ENCODE data around the gene SLC27A2.

SLC27A2 gene

DNA sequence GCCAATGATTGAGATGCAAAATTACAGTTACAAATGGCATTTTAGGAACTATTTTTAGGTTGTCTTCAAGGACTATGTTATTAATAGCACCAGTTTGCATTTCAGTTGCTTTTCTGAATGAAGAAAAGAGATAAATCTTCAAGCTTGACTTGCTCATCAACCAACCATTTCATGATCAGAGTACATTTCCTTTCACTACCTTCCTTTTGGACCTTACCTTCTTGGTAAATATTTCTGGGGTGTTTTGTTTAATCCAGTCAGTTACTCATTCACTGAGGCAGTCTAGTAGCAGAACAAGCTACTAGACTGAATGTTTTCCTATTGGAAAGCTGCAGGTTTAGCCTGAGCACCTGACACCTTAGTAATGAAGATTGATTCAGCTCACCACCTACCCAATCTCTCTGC is 8.2 kb downstream of the SLC27A2 start:
- H3K36me3 ChIP-seq (ENCODE audit: control insufficient read depth, insufficient read depth, low read length) = no peaks in the 10 kb centered on the region
- H3K4me1 ChIP-seq (ENCODE audit: control insufficient read depth, insufficient read depth, low read length, poor library complexity, severe bottlenecking) = no peaks in the 10 kb centered on the region
- no peak overlapping the region for H3K27ac ChIP-seq (ENCODE audit: low read depth, low read length, severe bottlenecking)
- H3K4me3 ChIP-seq (ENCODE audit: extremely low read depth, insufficient read depth, low read length, poor library complexity, severe bottlenecking) = no peak overlapping the region
- H3K9me3 ChIP-seq (ENCODE audit: control insufficient read depth, low read length) = no peaks in the 10 kb centered on the region

DNA sequence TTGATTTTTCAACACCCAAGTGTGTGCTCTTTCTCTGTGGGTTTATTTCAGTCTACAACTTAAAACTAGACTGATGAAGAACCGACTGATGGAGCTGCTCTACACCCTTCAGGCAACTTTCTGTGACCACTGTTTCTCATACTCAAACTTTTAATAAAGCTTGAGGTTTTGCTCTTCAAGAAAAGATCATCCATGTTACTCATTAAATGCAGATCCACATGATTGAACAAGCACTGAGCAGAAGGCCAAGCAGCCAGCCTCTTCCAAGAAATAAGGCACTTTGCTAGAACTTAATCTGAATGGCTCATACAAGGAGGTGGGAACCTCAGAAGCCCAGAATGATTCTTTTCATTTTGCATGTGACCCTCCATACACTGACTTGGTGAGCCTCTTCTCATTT is 8.7 kb downstream of the SLC27A2 start:
- no peaks in the 10 kb centered on the region for H3K36me3 ChIP-seq (ENCODE audit: control insufficient read depth, insufficient read depth, low read length)

DNA sequence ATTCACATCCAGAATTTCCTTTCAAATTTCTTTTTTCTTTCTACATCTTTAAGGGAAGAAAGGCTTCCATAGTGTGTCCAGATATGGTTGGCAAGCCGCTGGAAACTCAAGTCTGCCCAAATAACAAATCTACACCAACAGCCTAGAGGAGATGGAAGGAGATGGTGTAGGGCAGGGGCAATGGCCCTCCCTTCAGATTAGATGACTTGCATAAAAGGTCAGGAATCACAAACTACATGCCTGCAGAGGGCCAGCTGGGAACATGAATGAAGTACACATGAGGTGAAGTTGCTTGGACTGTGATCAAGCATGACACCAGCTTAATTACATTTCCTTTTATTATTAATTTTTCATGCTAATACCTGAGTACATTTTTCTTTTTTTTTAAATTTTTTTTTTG is 10.2 kb downstream of the SLC27A2 start:
- Histone ChIP-seq H3K9me3 (ENCODE audit: control insufficient read depth, low read length) (no peaks in the 10 kb centered on the region), H3K27ac (ENCODE audit: low read depth, low read length, severe bottlenecking) (no peak overlapping the region), H3K4me1 (ENCODE audit: control insufficient read depth, insufficient read depth, low read length, poor library complexity, severe bottlenecking) (no peaks in the 10 kb centered on the region), H3K36me3 (ENCODE audit: control insufficient read depth, insufficient read depth, low read length) (no peaks in the 10 kb centered on the region), H3K4me3 (ENCODE audit: extremely low read depth, insufficient read depth, low read length, poor library complexity, severe bottlenecking) (no peak overlapping the region)
- no CpG with 5 or more reads among the region's 1 CpG for WGBS, 2 experiments (ENCODE audit: insufficient coverage in 2 of 2)

More for the DNA sequence above, 8.7 kb downstream of the SLC27A2 start:
- no peaks in the 10 kb centered on the region for H3K9me3 ChIP-seq (ENCODE audit: control insufficient read depth, low read length)
- no peak overlapping the region for H3K27ac ChIP-seq (ENCODE audit: low read depth, low read length, severe bottlenecking)
- no peaks in the 10 kb centered on the region for H3K4me1 ChIP-seq (ENCODE audit: control insufficient read depth, insufficient read depth, low read length, poor library complexity, severe bottlenecking)
- H3K4me3 ChIP-seq (ENCODE audit: extremely low read depth, insufficient read depth, low read length, poor library complexity, severe bottlenecking) = no peak overlapping the region
- 50 to 83% methylated on average over 1 of the region's 1 CpG for WGBS, 2 experiments (ENCODE audit: insufficient coverage in 2 of 2)

DNA sequence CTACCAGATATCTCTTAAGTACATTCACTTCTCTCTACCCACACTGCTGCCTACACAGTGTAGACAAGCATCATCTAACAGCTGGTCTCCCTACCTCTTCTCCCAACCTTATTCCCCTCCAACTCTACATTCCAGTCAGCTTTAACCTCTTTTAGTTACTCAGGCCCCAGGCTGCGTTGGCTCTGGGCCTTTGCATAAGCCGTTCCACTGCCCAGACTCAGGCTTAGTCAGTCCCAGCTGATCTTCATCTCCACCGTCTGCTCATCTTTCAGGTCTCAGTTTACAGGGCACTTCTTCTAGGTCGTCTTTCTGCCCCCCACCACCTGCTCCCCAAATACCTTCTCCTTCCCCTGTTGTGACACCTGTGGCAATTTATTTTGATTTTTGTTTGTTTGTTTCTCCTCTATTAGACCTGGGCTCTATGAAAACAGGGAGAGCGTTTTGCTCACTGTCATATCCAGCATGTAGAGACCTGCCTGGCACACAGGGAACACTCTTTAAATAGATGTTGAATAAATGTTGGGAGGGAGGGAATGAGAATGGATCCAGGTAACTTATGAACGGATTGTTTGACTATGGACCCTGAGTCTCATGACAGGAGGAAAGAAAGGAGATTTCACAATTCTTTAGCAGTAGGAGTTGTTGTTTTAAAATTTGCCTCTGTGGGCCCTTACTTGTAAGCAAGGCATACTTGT is 11.1 kb downstream of the SLC27A2 start:
- no peaks in the 10 kb centered on the region for H3K36me3 ChIP-seq (ENCODE audit: control insufficient read depth, insufficient read depth, low read length)
- no peak overlapping the region for H3K27ac ChIP-seq (ENCODE audit: low read depth, low read length, severe bottlenecking)
- H3K4me3 ChIP-seq (ENCODE audit: extremely low read depth, insufficient read depth, low read length, poor library complexity, severe bottlenecking) = no peak overlapping the region
- WGBS, 2 experiments (ENCODE audit: insufficient coverage in 2 of 2) = 90 to 91% methylated on average over 5 of the region's 6 CpGs
- no peaks in the 10 kb centered on the region for H3K9me3 ChIP-seq (ENCODE audit: control insufficient read depth, low read length)
- no peaks in the 10 kb centered on the region for H3K4me1 ChIP-seq (ENCODE audit: control insufficient read depth, insufficient read depth, low read length, poor library complexity, severe bottlenecking)

DNA sequence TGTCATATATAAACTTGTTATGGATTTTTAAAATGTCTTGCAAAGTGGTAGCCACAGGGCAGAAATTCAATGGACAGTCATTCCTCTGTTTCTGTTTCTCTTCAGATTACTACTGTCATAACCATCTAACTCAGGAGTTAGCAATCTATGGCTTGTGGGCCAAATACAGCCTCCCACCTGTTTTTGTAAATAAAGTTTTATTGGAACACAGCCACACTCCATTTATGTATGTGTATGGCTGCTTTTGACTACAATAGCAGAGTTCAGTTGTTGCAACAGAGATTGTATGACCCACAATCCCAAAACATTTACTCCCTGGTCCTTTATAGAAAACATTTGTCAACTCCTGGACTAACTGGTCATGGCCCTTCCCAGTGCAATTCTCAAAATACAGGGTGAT is 20.0 kb downstream of the SLC27A2 start:
- H3K36me3 ChIP-seq (ENCODE audit: control insufficient read depth, insufficient read depth, low read length) = no peaks in the 10 kb centered on the region
- no peak overlapping the region for H3K4me3 ChIP-seq (ENCODE audit: extremely low read depth, insufficient read depth, low read length, poor library complexity, severe bottlenecking)
- H3K4me1 ChIP-seq (ENCODE audit: control insufficient read depth, insufficient read depth, low read length, poor library complexity, severe bottlenecking) = no peaks in the 10 kb centered on the region
- no peaks in the 10 kb centered on the region for H3K9me3 ChIP-seq (ENCODE audit: control insufficient read depth, low read length)
- no peak overlapping the region for H3K27ac ChIP-seq (ENCODE audit: low read depth, low read length, severe bottlenecking)

DNA sequence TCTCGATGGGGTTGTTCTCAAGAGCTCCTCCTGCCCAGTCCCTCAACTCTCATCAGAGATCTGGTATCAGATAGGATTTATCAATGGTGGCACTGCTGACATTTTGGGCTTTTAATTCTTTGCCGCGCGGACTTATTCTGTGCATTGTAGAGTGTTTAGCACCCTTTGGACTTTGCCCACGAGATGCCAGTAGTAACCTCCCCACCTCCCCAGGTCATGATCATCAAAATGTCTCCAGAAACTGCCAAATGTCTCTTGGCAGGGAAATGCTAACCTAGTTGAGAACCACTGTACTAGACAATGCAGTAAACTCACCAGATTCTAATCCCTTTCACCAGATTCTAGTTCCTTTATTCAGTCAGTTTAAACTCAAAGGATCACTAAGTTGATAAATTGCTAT is 24.0 kb downstream of the SLC27A2 start:
- Histone ChIP-seq H3K36me3 (ENCODE audit: control insufficient read depth, insufficient read depth, low read length) (no peaks in the 10 kb centered on the region), H3K27ac (ENCODE audit: low read depth, low read length, severe bottlenecking) (no peak overlapping the region), H3K9me3 (ENCODE audit: control insufficient read depth, low read length) (no peaks in the 10 kb centered on the region), H3K4me3 (ENCODE audit: extremely low read depth, insufficient read depth, low read length, poor library complexity, severe bottlenecking) (no peak overlapping the region), H3K4me1 (ENCODE audit: control insufficient read depth, insufficient read depth, low read length, poor library complexity, severe bottlenecking) (no peaks in the 10 kb centered on the region)
- WGBS, 2 experiments (ENCODE audit: insufficient coverage in 2 of 2) = 83 to 90% methylated on average over 2 of the region's 5 CpGs

DNA sequence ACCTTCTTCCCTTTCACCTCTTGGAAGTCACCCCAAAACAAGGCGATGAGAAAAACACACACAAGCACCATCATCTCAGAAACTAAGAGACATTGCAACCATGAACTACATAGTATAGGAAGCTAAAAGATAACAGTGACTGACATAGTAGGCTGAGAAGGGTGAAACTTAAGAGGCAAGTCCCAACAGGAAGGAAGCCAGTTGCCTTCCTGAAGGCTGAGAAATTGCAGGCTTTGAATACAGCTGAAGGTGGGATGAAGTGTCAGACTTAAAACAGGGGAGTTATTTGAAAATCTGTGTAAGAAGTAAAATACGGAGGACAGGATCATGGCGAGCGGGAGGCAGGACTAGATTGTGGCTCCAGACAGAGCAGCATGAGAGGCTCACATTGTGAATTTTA is 27.8 kb downstream of the SLC27A2 start:
- H3K27ac ChIP-seq (ENCODE audit: low read depth, low read length, severe bottlenecking) = no peak overlapping the region
- no peaks in the 10 kb centered on the region for H3K4me1 ChIP-seq (ENCODE audit: control insufficient read depth, insufficient read depth, low read length, poor library complexity, severe bottlenecking)
- H3K4me3 ChIP-seq (ENCODE audit: extremely low read depth, insufficient read depth, low read length, poor library complexity, severe bottlenecking) = no peak overlapping the region
- 88 to 100% methylated on average over 1 to 3 of the region's 4 CpGs for WGBS, 2 experiments (ENCODE audit: insufficient coverage in 2 of 2)
- no peaks in the 10 kb centered on the region for H3K9me3 ChIP-seq (ENCODE audit: control insufficient read depth, low read length)
- H3K36me3 ChIP-seq (ENCODE audit: control insufficient read depth, insufficient read depth, low read length) = no peaks in the 10 kb centered on the region

DNA sequence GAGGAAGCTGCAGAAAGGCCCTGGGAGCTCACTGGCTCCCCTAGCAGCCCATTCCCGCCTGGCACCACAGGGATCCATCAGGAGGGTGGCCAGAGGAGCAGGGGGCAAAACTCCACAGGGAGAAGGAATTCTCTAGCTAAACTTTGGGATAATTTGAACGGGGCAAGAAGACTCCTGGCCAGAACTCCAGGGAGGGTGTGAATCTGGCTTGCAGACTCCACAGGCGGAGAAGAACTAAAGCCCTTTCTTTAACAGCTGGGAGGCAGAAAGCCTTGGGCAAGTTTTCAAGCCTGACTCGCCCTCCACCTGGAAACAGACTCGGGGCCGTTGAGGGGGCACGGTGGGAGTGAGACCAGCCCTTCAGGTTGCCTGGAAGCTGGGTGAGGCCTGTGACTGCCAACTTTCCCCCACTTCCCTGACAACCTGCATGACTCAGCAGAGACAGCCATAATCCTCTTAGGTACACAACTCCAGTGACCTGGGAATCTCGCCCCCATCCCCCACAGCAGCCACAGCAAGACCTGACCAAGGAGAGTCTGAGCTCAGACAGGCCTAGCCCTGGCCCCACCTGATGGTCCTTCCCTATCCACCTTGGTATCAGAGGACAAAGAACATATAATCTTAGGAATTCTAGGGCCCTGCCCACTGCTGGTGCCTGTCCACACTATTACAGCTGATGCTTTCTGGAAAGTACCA is 28.6 kb downstream of the SLC27A2 start:
- Histone ChIP-seq H3K9me3 (ENCODE audit: control insufficient read depth, low read length) (no peaks in the 10 kb centered on the region), H3K4me3 (ENCODE audit: extremely low read depth, insufficient read depth, low read length, poor library complexity, severe bottlenecking) (no peak overlapping the region), H3K27ac (ENCODE audit: low read depth, low read length, severe bottlenecking) (no peak overlapping the region), H3K4me1 (ENCODE audit: control insufficient read depth, insufficient read depth, low read length, poor library complexity, severe bottlenecking) (no peaks in the 10 kb centered on the region), H3K36me3 (ENCODE audit: control insufficient read depth, insufficient read depth, low read length) (no peaks in the 10 kb centered on the region)
- 87 to 88% methylated on average over 6 to 8 of the region's 8 CpGs for WGBS, 2 experiments (ENCODE audit: insufficient coverage in 2 of 2)

DNA sequence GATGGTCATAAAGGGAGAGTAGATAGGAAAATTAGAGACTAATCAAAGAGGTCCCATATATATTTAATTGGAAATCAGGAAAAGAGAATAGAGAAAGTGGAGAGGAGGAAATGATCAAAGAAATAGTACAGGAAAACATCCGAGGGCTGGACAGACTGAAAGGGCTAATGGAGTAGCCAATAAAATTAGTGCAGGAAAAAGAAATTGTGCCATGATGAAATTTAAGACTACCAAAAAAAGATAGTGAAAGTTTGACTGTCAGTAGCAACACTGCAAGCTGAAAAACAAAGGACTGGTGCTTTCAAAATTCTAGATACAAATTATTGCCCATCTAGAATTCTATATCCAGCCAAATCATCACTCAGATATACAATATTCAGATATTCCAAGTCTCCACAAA is 36.3 kb downstream of the SLC27A2 start:
- H3K27ac ChIP-seq (ENCODE audit: low read depth, low read length, severe bottlenecking) = no peak overlapping the region
- no peaks in the 10 kb centered on the region for H3K4me1 ChIP-seq (ENCODE audit: control insufficient read depth, insufficient read depth, low read length, poor library complexity, severe bottlenecking)
- H3K4me3 ChIP-seq (ENCODE audit: extremely low read depth, insufficient read depth, low read length, poor library complexity, severe bottlenecking) = no peak overlapping the region
- H3K9me3 ChIP-seq (ENCODE audit: control insufficient read depth, low read length) = no peaks in the 10 kb centered on the region
- no peaks in the 10 kb centered on the region for H3K36me3 ChIP-seq (ENCODE audit: control insufficient read depth, insufficient read depth, low read length)
- WGBS, 2 experiments (ENCODE audit: insufficient coverage in 2 of 2) = 80 to 92% methylated on average over 1 of the region's 1 CpG

DNA sequence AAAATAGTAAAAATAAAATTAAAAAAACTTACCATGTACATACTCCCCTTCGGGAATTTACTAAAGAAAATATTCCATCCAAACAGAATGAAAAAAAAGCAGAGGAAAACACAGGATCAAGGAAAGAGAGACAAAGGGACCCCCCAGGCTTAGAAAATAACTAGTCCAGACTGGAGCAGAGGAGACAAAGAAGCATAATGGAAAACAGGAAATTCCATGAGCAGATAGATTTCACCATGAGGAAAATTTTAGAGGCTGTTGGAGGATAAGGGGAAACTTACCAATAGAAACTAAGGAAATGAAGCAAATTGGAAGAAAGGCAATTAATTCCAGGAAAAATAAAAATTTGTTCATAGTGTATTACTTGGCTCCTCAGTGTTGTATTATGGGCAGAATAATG is 36.7 kb downstream of the SLC27A2 start:
- Histone ChIP-seq H3K27ac (ENCODE audit: low read depth, low read length, severe bottlenecking) (no peak overlapping the region), H3K4me3 (ENCODE audit: extremely low read depth, insufficient read depth, low read length, poor library complexity, severe bottlenecking) (no peak overlapping the region), H3K9me3 (ENCODE audit: control insufficient read depth, low read length) (no peaks in the 10 kb centered on the region), H3K4me1 (ENCODE audit: control insufficient read depth, insufficient read depth, low read length, poor library complexity, severe bottlenecking) (no peaks in the 10 kb centered on the region), H3K36me3 (ENCODE audit: control insufficient read depth, insufficient read depth, low read length) (no peaks in the 10 kb centered on the region)
- no CpG with 5 or more reads among the region's 1 CpG for WGBS, 2 experiments (ENCODE audit: insufficient coverage in 2 of 2)

DNA sequence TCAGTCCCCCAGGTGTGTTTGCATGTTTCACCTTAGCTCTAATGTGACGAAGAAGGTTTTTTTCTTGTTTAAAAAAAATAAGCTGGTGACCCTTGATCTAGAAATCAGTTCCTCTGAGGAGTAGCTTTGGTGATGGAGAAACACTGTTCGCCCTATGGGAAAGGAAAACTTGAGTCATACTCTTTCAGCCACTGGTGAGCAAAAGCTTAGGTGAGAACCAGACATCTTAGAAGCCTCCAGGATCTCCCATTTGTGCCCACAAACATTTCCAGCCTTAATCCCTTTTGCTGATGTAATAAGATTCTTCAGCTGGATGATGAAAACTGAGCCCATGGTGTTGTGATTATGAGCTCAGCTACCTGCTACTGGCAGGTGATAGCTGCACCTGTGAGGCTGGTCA is 37.8 kb downstream of the SLC27A2 start:
- Histone ChIP-seq H3K9me3 (ENCODE audit: control insufficient read depth, low read length) (no peaks in the 10 kb centered on the region), H3K4me3 (ENCODE audit: extremely low read depth, insufficient read depth, low read length, poor library complexity, severe bottlenecking) (no peak overlapping the region), H3K4me1 (ENCODE audit: control insufficient read depth, insufficient read depth, low read length, poor library complexity, severe bottlenecking) (no peaks in the 10 kb centered on the region), H3K27ac (ENCODE audit: low read depth, low read length, severe bottlenecking) (no peak overlapping the region), H3K36me3 (ENCODE audit: control insufficient read depth, insufficient read depth, low read length) (no peaks in the 10 kb centered on the region)
- 80 to 92% methylated on average over 1 of the region's 2 CpGs for WGBS, 2 experiments (ENCODE audit: insufficient coverage in 2 of 2)

Measured in mesodermal cell (in vitro differentiated cells).